Upper lobe of left lung (tissue), 6 donors: Measurements from ENCODE around the gene GFAP. TPM values are rescaled to one million over a fixed set of nuclear protein-coding genes. Genes with fewer than 3 reads are reported as not detected.

Experiments
- ATAC-seq, 2 donors: fragments of 200-7000 bp; cut with Tn5 transposase; one replicate each; pipeline ENCODE4 v1.9.1; 2022; ENCODE audit warnings: mild to moderate bottlenecking in 2 of 2, moderate library complexity in 2 of 2; ENCODE audit not compliant: low FRiP score in 2 of 2
- DNase-seq, 2 donors: peaks; one replicate each; pipeline ENCODE4 v3.0.0-alpha.2; 2019 to 2020
- H3K27ac ChIP-seq, 4 donors: fragments of 200-600 bp; sonication (generic); one replicate each; pipeline ENCODE4 v1.5.1; 2016 to 2019
- H3K27me3 ChIP-seq, 4 donors: fragments of 200-600 bp; sonication (generic); one replicate each; pipeline ENCODE4 v1.5.1; 2017 to 2019
- H3K36me3 ChIP-seq, 4 donors: fragments of 200-600 bp; sonication (generic); one replicate each; pipeline ENCODE4 v1.5.1; 2016 to 2019
- H3K4me1 ChIP-seq, 4 donors: fragments of 200-600 bp; sonication (generic); one replicate each; pipeline ENCODE4 v1.5.1; 2018 to 2019
- H3K4me3 ChIP-seq, 4 donors: fragments of 200-600 bp; sonication (generic); one replicate each; pipeline ENCODE4 v1.5.1; 2017 to 2019; ENCODE audit warnings: mild to moderate bottlenecking in 2 of 4, moderate library complexity in 1 of 4
- H3K9me3 ChIP-seq, 4 donors: fragments of 200-600 bp; sonication (generic); one replicate each; pipeline ENCODE4 v1.5.1; 2018 to 2019
- CTCF ChIP-seq, 6 experiments: fragments of 450-650 bp in 4 of 6; fragments of 200-600 bp in 2 of 6; sonication (generic) in 2 of 6; IDR thresholded peaks; one replicate each; pipeline ENCODE4 v1.5.1; 2016 to 2019; ENCODE audit warnings: antibody characterized with exemption in 6 of 6
- EP300 ChIP-seq, 4 donors: sonication (generic); formaldehyde crosslinking; IDR thresholded peaks; one replicate each; pipeline ENCODE4 v1.5.1; 2017; ENCODE audit warnings: antibody characterized with exemption in 4 of 4, control low read depth in 2 of 4
- POLR2A ChIP-seq, 4 donors: fragments of 450-650 bp; IDR thresholded peaks; one replicate each; pipeline ENCODE4 v1.5.1; 2016 to 2017; ENCODE audit warnings: antibody characterized with exemption in 4 of 4, mild to moderate bottlenecking in 2 of 4
- POLR2AphosphoS5 ChIP-seq, 2 donors: sonication (generic); formaldehyde crosslinking; IDR thresholded peaks; one replicate each; pipeline ENCODE4 v1.5.1; 2017; ENCODE audit warnings: antibody characterized with exemption in 2 of 2
- WGBS, 2 donors: methylation state at CpG; one replicate each; pipeline ENCODE4 v1.1.5; 2017 to 2018; 5-methylcytosine and 5-hydroxymethylcytosine counted together
- total RNA-seq, 6 donors: library from RNA; depleted of rRNA in 4 of 6; stranded (reverse); fragments of >200 nt in 4 of 6; gene quantifications; one replicate each; pipeline versions ENCODE4 v1.1.0 to v1.2.1, GENCODE V29; 2016 to 2021
- donor health status: DM: no; HTN: no; CAD: no; lungs with moderate emphysema.
- donor health status: DM: no; HTN: yes; CAD: no; lungs with severe emphysema.

GFAP gene
- total RNA-seq, 6 donors from 2014 or later, result not detected

GRCh38 chr17:44901411-44901921, 13.8 kb downstream of the GFAP start:
- Histone ChIP-seq H3K4me3 (no peak overlapping the region), H3K27ac (no peak overlapping the region), H3K4me1 (peaks cover 25 to 36% (median 28%) of the 10 kb centered on the region in 4 donors), H3K27me3 (no peaks in the 10 kb centered on the region), H3K9me3 (no peaks in the 10 kb centered on the region), H3K36me3 (no peaks in the 10 kb centered on the region)
- 70 to 73% methylated on average over 4 of the region's 4 CpGs for WGBS, 2 donors
- DNase-seq (no peak), ATAC-seq (no peak)
- TF ChIP-seq CTCF (IDR thresholded peaks at IDR 0.05) (no peak), POLR2AphosphoS5 (IDR thresholded peaks at IDR 0.05) (no peak), EP300 (IDR thresholded peaks at IDR 0.05) (no peak), POLR2A (IDR thresholded peaks at IDR 0.05) (no peak)

- Histone ChIP-seq H3K36me3 (no peaks in the 10 kb centered on the region), H3K9me3 (no peaks in the 10 kb centered on the region), H3K4me1 (peaks cover 25 to 36% (median 26%) of the 10 kb centered on the region in 4 donors), H3K4me3 (no peak overlapping the region), H3K27me3 (no peaks in the 10 kb centered on the region), H3K27ac (no peak overlapping the region)
- DNase-seq, result no peak
- no peak for ATAC-seq
- TF ChIP-seq POLR2AphosphoS5 (IDR thresholded peaks at IDR 0.05) (peak in 1 of 2 donors; percentile 17), CTCF (IDR thresholded peaks at IDR 0.05) (no peak)
- 10 to 20% methylated on average over 3 of the region's 3 CpGs for WGBS, 2 donors
These were observed 14.4 kb downstream of the GFAP start for GRCh38 chr17:44900894-44901293.

- no peaks in the 10 kb centered on the region for H3K27me3 ChIP-seq
- TF ChIP-seq POLR2A (IDR thresholded peaks at IDR 0.05), result peak in 3 of 4 donors; percentile 38 to 66 (median 62)
- peak in 1 of 4 donors; percentile 60 for TF ChIP-seq EP300 (IDR thresholded peaks at IDR 0.05)
- peak in 4 of 6 experiments; percentile 47 to 71 (median 58) for TF ChIP-seq CTCF (IDR thresholded peaks at IDR 0.05)
- peak; percentile 85 to 88 for TF ChIP-seq POLR2AphosphoS5 (IDR thresholded peaks at IDR 0.05)
- DNase-seq (peak; percentile 92 to 98), ATAC-seq (peak; percentile 94 to 98)
- peak within 1 kb of the TSS; percentile 95 to 100 (median 97) for H3K27ac ChIP-seq
- peaks cover 0 to 4% (median 1%) of the 10 kb centered on the region in 4 donors for H3K36me3 ChIP-seq
- 0 to 1% methylated on average over 20 to 54 of the region's 54 CpGs for WGBS, 2 donors
- peak within 1 kb of the TSS; percentile 69 to 88 (median 82) for H3K4me3 ChIP-seq
- H3K9me3 ChIP-seq, result no peaks in the 10 kb centered on the region
- peaks cover 21 to 36% (median 25%) of the 10 kb centered on the region in 4 donors for H3K4me1 ChIP-seq
These were observed 16.1 kb downstream of the GFAP start, which contains the start of gene EFTUD2 for GRCh38 chr17:44899074-44899782. TSS of gene EFTUD2 (minus strand) at chr17:44899445. CDS start at chr17:44894521, 4,924 bp downstream.

- peak overlapping the region; percentile 69 to 88 (median 82) for H3K4me3 ChIP-seq
- peak in 1 of 2 donors; percentile 51 for DNase-seq
- peak in 1 of 2 donors; percentile 71 for ATAC-seq
- H3K27me3 ChIP-seq, result no peaks in the 10 kb centered on the region
- peaks cover 21 to 36% (median 25%) of the 10 kb centered on the region in 4 donors for H3K4me1 ChIP-seq
- TF ChIP-seq POLR2AphosphoS5 (IDR thresholded peaks at IDR 0.05), result no peak
- no peak for TF ChIP-seq EP300 (IDR thresholded peaks at IDR 0.05)
- TF ChIP-seq CTCF (IDR thresholded peaks at IDR 0.05), result no peak
- no peak for TF ChIP-seq POLR2A (IDR thresholded peaks at IDR 0.05)
- no peaks in the 10 kb centered on the region for H3K9me3 ChIP-seq
- WGBS, 2 donors, result 0% methylated on average over 7 of the region's 7 CpGs
- H3K27ac ChIP-seq, result peak overlapping the region; percentile 95 to 100 (median 97)
- peaks cover 0 to 9% (median 6%) of the 10 kb centered on the region in 4 donors for H3K36me3 ChIP-seq
These were observed 16.6 kb downstream of the GFAP start for GRCh38 chr17:44898768-44899073.
